GM12874 (cell line): ENCODE measurements around the gene SETD9.

Experiments
- TF ChIP-seq, protein P1 (sequence below): IDR thresholded peaks from 2 replicates; pipeline ENCODE4 v1.5.1; 2011; ENCODE audit warnings: low read depth, mild to moderate bottlenecking, control low read depth, low read length, moderate library complexity; ENCODE audit not compliant: insufficient read depth

The SETD9 gene, protein sequence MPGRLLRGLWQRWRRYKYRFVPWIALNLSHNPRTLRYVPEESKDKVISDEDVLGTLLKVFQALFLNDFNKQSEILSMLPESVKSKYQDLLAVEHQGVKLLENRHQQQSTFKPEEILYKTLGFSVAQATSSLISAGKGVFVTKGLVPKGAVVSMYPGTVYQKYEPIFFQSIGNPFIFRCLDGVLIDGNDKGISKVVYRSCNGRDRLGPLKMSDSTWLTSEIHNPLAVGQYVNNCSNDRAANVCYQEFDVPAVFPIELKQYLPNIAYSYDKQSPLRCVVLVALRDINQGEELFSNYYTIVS

DNA sequence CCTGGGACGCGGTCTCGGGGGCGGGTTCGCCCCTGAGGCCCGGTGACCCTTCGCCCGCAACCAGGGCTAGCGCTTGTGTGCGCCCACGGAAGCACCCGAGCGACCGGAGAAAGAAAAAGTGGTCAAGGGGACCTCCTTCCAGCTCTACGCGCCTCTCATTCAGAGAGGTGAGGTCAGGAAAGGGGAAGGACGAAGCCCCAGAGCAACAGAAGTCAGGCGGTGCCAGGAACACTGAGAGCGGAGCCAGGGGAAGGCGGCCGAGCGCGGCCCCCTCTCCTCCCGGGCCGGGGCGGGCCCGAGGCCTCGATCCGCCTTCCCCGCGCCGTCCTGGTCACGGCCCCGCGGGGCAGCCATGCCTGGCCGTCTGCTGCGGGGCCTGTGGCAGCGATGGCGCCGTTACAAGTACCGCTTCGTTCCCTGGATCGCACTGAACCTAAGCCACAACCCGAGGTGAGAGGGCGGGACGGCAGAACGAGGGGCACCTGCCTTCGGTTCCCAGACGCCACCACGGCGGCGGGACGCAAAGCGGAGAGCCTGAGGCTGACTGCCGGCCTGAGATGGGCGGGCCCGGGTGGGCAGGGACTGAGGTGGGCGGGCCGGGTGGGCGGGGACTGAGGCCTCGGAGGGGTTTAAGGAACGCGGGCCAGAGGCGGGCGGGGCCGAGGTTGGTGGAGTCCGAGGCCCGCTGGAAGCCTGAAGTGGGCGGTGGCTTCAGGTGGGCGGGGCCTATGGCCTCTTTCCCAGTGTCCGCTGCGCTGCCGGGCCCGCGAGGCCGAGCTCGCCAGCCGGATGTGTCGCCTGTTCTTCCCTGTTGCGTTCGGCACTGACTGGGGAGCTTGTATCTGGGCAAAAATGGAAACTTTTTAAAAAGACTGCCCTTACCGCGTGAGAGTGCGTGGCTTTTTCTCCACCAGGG is at the start of gene SETD9:
Gene SETD9, plus strand, starts transcription at position 303 of the 916 bp plus-strand sequence. Its CDS starts 50 bp downstream, at position 353.
- TF ChIP-seq, protein P1, sequence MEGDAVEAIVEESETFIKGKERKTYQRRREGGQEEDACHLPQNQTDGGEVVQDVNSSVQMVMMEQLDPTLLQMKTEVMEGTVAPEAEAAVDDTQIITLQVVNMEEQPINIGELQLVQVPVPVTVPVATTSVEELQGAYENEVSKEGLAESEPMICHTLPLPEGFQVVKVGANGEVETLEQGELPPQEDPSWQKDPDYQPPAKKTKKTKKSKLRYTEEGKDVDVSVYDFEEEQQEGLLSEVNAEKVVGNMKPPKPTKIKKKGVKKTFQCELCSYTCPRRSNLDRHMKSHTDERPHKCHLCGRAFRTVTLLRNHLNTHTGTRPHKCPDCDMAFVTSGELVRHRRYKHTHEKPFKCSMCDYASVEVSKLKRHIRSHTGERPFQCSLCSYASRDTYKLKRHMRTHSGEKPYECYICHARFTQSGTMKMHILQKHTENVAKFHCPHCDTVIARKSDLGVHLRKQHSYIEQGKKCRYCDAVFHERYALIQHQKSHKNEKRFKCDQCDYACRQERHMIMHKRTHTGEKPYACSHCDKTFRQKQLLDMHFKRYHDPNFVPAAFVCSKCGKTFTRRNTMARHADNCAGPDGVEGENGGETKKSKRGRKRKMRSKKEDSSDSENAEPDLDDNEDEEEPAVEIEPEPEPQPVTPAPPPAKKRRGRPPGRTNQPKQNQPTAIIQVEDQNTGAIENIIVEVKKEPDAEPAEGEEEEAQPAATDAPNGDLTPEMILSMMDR, result no peak

DNA sequence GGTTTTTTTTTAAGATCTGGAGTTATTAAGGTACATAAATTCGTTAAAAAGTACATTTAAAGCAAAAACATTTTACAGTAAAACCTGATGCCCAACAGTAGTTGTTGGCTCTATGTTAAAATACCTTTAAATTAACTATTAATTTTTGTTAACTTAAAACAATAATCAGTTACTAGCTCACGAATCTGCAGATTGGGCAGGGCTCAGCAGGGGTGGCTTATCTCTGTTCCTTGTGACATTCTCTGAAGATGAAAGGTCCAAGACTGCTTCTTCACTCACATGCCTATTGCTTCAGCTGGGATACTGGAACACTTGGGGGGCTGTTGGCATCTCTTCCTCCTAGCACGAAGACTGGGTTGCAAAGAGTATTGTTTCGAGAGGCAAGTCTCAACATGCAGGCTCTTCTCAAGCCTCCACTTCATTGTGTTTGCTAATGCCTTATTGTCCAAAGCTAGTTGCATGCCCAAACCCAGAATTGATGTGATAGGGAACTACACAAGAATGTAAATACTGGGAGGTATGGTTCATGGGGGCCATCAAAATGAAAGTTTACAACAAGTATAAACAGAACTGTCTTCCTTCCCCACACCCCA is 47.4 kb upstream of the SETD9 start:
- TF ChIP-seq, protein P1, result no peak

DNA sequence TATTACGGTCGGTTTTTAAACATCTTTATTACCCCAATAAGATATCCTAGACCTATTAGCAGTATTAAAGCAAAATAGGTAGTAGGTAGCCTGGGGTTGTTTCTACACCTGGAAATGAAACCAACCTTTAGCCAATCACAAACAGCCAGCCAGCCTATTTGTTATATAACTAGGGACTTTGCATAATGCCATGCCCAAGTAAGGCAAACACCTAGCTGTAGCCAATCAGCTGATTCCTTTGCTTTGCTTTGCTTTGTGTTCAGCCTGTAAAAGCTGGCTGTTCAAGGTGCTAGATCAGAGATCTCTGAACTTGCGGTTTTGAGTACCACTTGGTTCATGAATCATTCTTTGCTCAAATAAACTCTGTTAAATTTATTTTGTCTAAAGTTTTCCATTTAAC is 46.5 kb upstream of the SETD9 start:
- TF ChIP-seq, protein P1, result no peak

DNA sequence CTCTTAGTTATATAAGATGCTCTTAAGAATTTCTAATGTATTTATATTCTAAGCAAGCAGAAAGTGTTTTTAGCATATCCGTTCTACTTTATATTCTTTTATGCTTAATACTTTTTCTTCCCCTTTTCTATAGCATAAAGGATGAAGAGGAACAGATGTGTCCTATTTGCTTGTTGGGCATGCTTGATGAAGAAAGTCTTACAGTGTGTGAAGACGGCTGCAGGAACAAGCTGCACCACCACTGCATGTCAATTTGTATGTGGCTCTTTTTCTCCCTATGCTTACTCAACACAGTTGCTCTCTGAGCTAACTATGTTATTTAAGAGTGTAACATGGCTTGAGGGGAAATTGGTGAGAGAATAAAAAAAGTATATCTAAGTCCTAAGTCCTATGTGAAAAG is 37.6 kb upstream of the SETD9 start:
- TF ChIP-seq, protein P1, result no peak

DNA sequence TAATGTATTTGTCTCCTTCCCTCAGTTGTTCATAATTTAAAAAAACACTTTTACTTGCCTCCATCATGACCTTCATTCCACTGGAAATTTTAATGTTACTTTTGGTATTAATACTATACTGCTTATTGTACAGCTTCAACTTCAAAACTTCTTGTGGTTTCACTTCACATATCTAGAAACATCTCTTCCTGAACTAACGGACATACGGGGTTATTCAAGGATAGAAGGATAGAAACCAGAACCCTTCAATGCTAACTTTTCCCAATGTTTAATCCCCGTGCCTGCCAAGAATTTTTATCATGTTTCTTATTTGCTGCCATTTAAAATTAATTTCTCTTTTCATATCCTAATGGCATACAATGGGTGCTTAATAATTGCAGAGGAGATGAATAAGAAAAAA is 36.3 kb upstream of the SETD9 start:
- TF ChIP-seq, protein P1, result no peak

DNA sequence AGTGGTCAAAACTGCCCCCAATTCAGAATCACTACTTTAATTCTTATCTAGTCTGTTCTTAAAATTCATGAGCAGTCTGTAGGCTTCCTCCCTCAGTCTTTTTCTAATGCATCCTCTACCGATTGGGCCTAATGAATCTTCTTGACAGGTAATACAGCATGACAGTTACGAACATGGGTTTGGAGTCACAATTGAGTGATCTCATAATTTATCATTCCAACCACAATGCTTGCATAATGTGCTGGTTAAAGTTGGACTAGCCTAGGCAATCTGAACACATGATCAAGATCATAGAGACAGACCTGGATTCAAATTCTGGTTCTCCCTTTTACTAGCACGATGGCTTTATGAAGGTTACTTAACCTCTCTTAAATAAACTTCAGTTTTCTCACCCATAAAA is 33.1 kb upstream of the SETD9 start:
- TF ChIP-seq, protein P1, result no peak

DNA sequence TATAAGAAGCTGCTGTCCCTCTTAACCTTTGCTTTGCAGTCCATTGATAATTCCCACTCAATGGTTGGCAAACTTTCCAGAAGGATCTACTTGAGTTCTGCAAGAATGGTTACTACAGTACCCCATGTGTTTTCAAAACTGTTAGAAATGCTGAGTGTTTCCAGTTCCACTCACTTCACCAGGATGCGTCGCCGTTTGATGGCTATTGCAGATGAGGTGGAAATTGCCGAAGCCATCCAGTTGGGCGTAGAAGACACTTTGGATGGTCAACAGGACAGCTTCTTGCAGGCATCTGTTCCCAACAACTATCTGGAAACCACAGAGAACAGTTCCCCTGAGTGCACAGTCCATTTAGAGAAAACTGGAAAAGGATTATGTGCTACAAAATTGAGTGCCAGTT is 27.8 kb upstream of the SETD9 start:
- TF ChIP-seq, protein P1, result no peak
